ENCODE results near the gene C2CD2. TPM values are rescaled to one million over a fixed set of nuclear protein-coding genes. Genes with fewer than 3 reads are reported as not detected.

Gene C2CD2
- total RNA-seq, 1 experiment from 2014 or later = 19.7 TPM

- no peak for DNase-seq (ENCODE audit: low spot score)
Measured at GRCh38 chr21:41933313-41934079, 20.3 kb downstream of the C2CD2 start.

- DNase-seq (ENCODE audit: low spot score) = peak; percentile 76
Measured at GRCh38 chr21:41932576-41933312, 21.1 kb downstream of the C2CD2 start.

- DNase-seq (ENCODE audit: low spot score) = peak; percentile 95
Measured at GRCh38 chr21:41932191-41932575, 21.6 kb downstream of the C2CD2 start.

- peak; percentile 40 for DNase-seq (ENCODE audit: low spot score)
Measured at GRCh38 chr21:41931041-41931451, 22.8 kb downstream of the C2CD2 start.

GRCh38 chr21:41929248-41929647 is 24.6 kb downstream of the C2CD2 start:
- DNase-seq (ENCODE audit: low spot score) = no peak

GRCh38 chr21:41928621-41929220 is 25.1 kb downstream of the C2CD2 start:
- DNase-seq (ENCODE audit: low spot score) = no peak

GRCh38 chr21:41927727-41928409 is 25.9 kb downstream of the C2CD2 start:
- DNase-seq (ENCODE audit: low spot score) = no peak

- no peak for DNase-seq (ENCODE audit: low spot score)
Measured at GRCh38 chr21:41926807-41927171, 27.0 kb downstream of the C2CD2 start.

- DNase-seq (ENCODE audit: low spot score) = peak; percentile 70
Measured at GRCh38 chr21:41926117-41926806, 27.6 kb downstream of the C2CD2 start.

GRCh38 chr21:41925767-41926116 is 28.1 kb downstream of the C2CD2 start:
- DNase-seq (ENCODE audit: low spot score) = no peak

- DNase-seq (ENCODE audit: low spot score) = no peak
Measured at GRCh38 chr21:41924368-41924754, 29.5 kb downstream of the C2CD2 start.

GRCh38 chr21:41923631-41924367 is 30.0 kb downstream of the C2CD2 start:
- no peak for DNase-seq (ENCODE audit: low spot score)

- no peak for DNase-seq (ENCODE audit: low spot score)
Measured at GRCh38 chr21:41923186-41923585, 30.6 kb downstream of the C2CD2 start.

- DNase-seq (ENCODE audit: low spot score) = no peak
Measured at GRCh38 chr21:41921021-41921420, 32.8 kb downstream of the C2CD2 start.

GRCh38 chr21:41920476-41920875 is 33.3 kb downstream of the C2CD2 start:
- DNase-seq (ENCODE audit: low spot score) = no peak

GRCh38 chr21:41919666-41920398 is 34.0 kb downstream of the C2CD2 start:
- no peak for DNase-seq (ENCODE audit: low spot score)

- no peak for DNase-seq (ENCODE audit: low spot score)
Measured at GRCh38 chr21:41918561-41919358, 35.1 kb downstream of the C2CD2 start.

GRCh38 chr21:41917531-41917930 is 36.3 kb downstream of the C2CD2 start:
- DNase-seq (ENCODE audit: low spot score) = no peak

- DNase-seq (ENCODE audit: low spot score) = no peak
Measured at GRCh38 chr21:41916888-41917433, 36.9 kb downstream of the C2CD2 start.

All from A172 (cell line).